ENCODE measurements around the gene CPXM2.

The CPXM2 gene

GRCh38 chr10:123750901-123751300, 140.7 kb downstream of the CPXM2 start:
- no peak overlapping the region for H3K4me2 ChIP-seq (ENCODE audit: low read depth, low read length, poor library complexity, severe bottlenecking)
- no peaks in the 10 kb centered on the region; the same call in 1 of the 2 replicates for H3K27me3 ChIP-seq (ENCODE audit: low read length)
- H3K4me3 ChIP-seq (ENCODE audit: insufficient read depth, low read length, poor library complexity, severe bottlenecking) = no peak overlapping the region
- TF ChIP-seq CTCF (IDR thresholded peaks at IDR 0.05; ENCODE audit: insufficient read depth, low read length, poor library complexity, severe bottlenecking) = no peak
- no peak for TF ChIP-seq EZH2phosphoT487 (conservative IDR thresholded peaks at IDR 0.05; ENCODE audit: low read length)
- no peaks in the 10 kb centered on the region for H4K20me1 ChIP-seq (ENCODE audit: low read depth, low read length)
- H3K27ac ChIP-seq (ENCODE audit: low read depth, low read length) = no peak overlapping the region
- no peak overlapping the region for H2AFZ ChIP-seq (ENCODE audit: low read depth, low read length, severe bottlenecking)
- no peaks in the 10 kb centered on the region for H3F3A ChIP-seq (ENCODE audit: insufficient read depth)
- no peaks in the 10 kb centered on the region for H3K36me3 ChIP-seq (ENCODE audit: low read length)
- no peak overlapping the region for H3K9ac ChIP-seq (ENCODE audit: low read length)
- H3K79me2 ChIP-seq (ENCODE audit: insufficient read depth, low read length) = no peaks in the 10 kb centered on the region
- no peaks in the 10 kb centered on the region for H3K9me2 ChIP-seq (replicated peaks; ENCODE audit: insufficient read depth, low read length)
- no peaks in the 10 kb centered on the region for H3K9me3 ChIP-seq (ENCODE audit: insufficient read depth, low read length)

- Histone ChIP-seq H3K27ac (ENCODE audit: low read depth, low read length) (no peak overlapping the region), H3K27me3 (ENCODE audit: low read length) (peaks cover under 1% of the 10 kb centered on the region; the same call in 1 of the 2 replicates), H3K4me2 (ENCODE audit: low read depth, low read length, poor library complexity, severe bottlenecking) (no peak overlapping the region), H3K36me3 (ENCODE audit: low read length) (no peaks in the 10 kb centered on the region), H3K9me3 (ENCODE audit: insufficient read depth, low read length) (no peaks in the 10 kb centered on the region), H3K4me3 (ENCODE audit: insufficient read depth, low read length, poor library complexity, severe bottlenecking) (no peak overlapping the region), H3F3A (ENCODE audit: insufficient read depth) (no peaks in the 10 kb centered on the region), H3K79me2 (ENCODE audit: insufficient read depth, low read length) (no peaks in the 10 kb centered on the region), H3K9me2 (replicated peaks; ENCODE audit: insufficient read depth, low read length) (no peaks in the 10 kb centered on the region), H3K9ac (ENCODE audit: low read length) (no peak overlapping the region), H2AFZ (ENCODE audit: low read depth, low read length, severe bottlenecking) (no peak overlapping the region), H4K20me1 (ENCODE audit: low read depth, low read length) (no peaks in the 10 kb centered on the region)
- TF ChIP-seq EZH2phosphoT487 (conservative IDR thresholded peaks at IDR 0.05; ENCODE audit: low read length) = no peak
- TF ChIP-seq CTCF (IDR thresholded peaks at IDR 0.05; ENCODE audit: insufficient read depth, low read length, poor library complexity, severe bottlenecking) = no peak
Measured at GRCh38 chr10:123748711-123749110, 142.9 kb downstream of the CPXM2 start.

- Histone ChIP-seq H3K27ac (ENCODE audit: low read depth, low read length) (no peak overlapping the region), H3K4me2 (ENCODE audit: low read depth, low read length, poor library complexity, severe bottlenecking) (no peak overlapping the region), H2AFZ (ENCODE audit: low read depth, low read length, severe bottlenecking) (no peak overlapping the region), H3K27me3 (ENCODE audit: low read length) (peaks cover 4% of the 10 kb centered on the region; the same call in 1 of the 2 replicates), H3K79me2 (ENCODE audit: insufficient read depth, low read length) (no peaks in the 10 kb centered on the region), H3K36me3 (ENCODE audit: low read length) (no peaks in the 10 kb centered on the region), H3K9me2 (replicated peaks; ENCODE audit: insufficient read depth, low read length) (no peaks in the 10 kb centered on the region), H3K9me3 (ENCODE audit: insufficient read depth, low read length) (no peaks in the 10 kb centered on the region), H3K9ac (ENCODE audit: low read length) (no peak overlapping the region), H4K20me1 (ENCODE audit: low read depth, low read length) (no peaks in the 10 kb centered on the region), H3K4me3 (ENCODE audit: insufficient read depth, low read length, poor library complexity, severe bottlenecking) (no peak overlapping the region), H3F3A (ENCODE audit: insufficient read depth) (no peaks in the 10 kb centered on the region)
- TF ChIP-seq CTCF (IDR thresholded peaks at IDR 0.05; ENCODE audit: insufficient read depth, low read length, poor library complexity, severe bottlenecking) (no peak), EZH2phosphoT487 (conservative IDR thresholded peaks at IDR 0.05; ENCODE audit: low read length) (no peak)
Measured at GRCh38 chr10:123747426-123747825, 144.2 kb downstream of the CPXM2 start.

Data from SU-DHL-6 (cell line).